ENCODE results near the gene TEX26.

TEX26 gene

GRCh38 chr13:31015199-31015598 lies 82.7 kb downstream of the TEX26 start:
- Histone ChIP-seq H3K4me2 (ENCODE audit: low read depth, low read length, poor library complexity, severe bottlenecking) (no peak overlapping the region), H3K27me3 (ENCODE audit: low read length) (no peaks in the 10 kb centered on the region), H3K4me3 (ENCODE audit: insufficient read depth, low read length, poor library complexity, severe bottlenecking) (no peak overlapping the region), H3K27ac (ENCODE audit: low read depth, low read length) (no peak overlapping the region), H3K79me2 (ENCODE audit: insufficient read depth, low read length) (no peaks in the 10 kb centered on the region), H3F3A (ENCODE audit: insufficient read depth) (no peaks in the 10 kb centered on the region), H3K9me2 (replicated peaks; ENCODE audit: insufficient read depth, low read length) (no peaks in the 10 kb centered on the region), H3K9me3 (ENCODE audit: insufficient read depth, low read length) (no peaks in the 10 kb centered on the region), H2AFZ (ENCODE audit: low read depth, low read length, severe bottlenecking) (no peak overlapping the region), H3K9ac (ENCODE audit: low read length) (no peak overlapping the region), H3K36me3 (ENCODE audit: low read length) (no peaks in the 10 kb centered on the region), H4K20me1 (ENCODE audit: low read depth, low read length) (no peaks in the 10 kb centered on the region)
- no peak for TF ChIP-seq EZH2phosphoT487 (conservative IDR thresholded peaks at IDR 0.05; ENCODE audit: low read length)
- no peak for TF ChIP-seq CTCF (IDR thresholded peaks at IDR 0.05; ENCODE audit: insufficient read depth, low read length, poor library complexity, severe bottlenecking)

- Histone ChIP-seq H3K9ac (ENCODE audit: low read length) (no peak overlapping the region), H3K79me2 (ENCODE audit: insufficient read depth, low read length) (no peaks in the 10 kb centered on the region), H3K4me3 (ENCODE audit: insufficient read depth, low read length, poor library complexity, severe bottlenecking) (no peak overlapping the region), H4K20me1 (ENCODE audit: low read depth, low read length) (no peaks in the 10 kb centered on the region), H3K27ac (ENCODE audit: low read depth, low read length) (no peak overlapping the region), H2AFZ (ENCODE audit: low read depth, low read length, severe bottlenecking) (no peak overlapping the region), H3K9me2 (replicated peaks; ENCODE audit: insufficient read depth, low read length) (no peaks in the 10 kb centered on the region), H3K4me2 (ENCODE audit: low read depth, low read length, poor library complexity, severe bottlenecking) (no peak overlapping the region), H3F3A (ENCODE audit: insufficient read depth) (no peaks in the 10 kb centered on the region), H3K36me3 (ENCODE audit: low read length) (no peaks in the 10 kb centered on the region), H3K9me3 (ENCODE audit: insufficient read depth, low read length) (no peaks in the 10 kb centered on the region), H3K27me3 (ENCODE audit: low read length) (no peaks in the 10 kb centered on the region)
- TF ChIP-seq CTCF (IDR thresholded peaks at IDR 0.05; ENCODE audit: insufficient read depth, low read length, poor library complexity, severe bottlenecking) (no peak), EZH2phosphoT487 (conservative IDR thresholded peaks at IDR 0.05; ENCODE audit: low read length) (no peak)
Measured at GRCh38 chr13:31016342-31017325, 84.2 kb downstream of the TEX26 start.

GRCh38 chr13:31018511-31018910 lies 86.1 kb downstream of the TEX26 start:
- Histone ChIP-seq H3K4me2 (ENCODE audit: low read depth, low read length, poor library complexity, severe bottlenecking) (no peak overlapping the region), H2AFZ (ENCODE audit: low read depth, low read length, severe bottlenecking) (no peak overlapping the region), H4K20me1 (ENCODE audit: low read depth, low read length) (no peaks in the 10 kb centered on the region), H3K36me3 (ENCODE audit: low read length) (no peaks in the 10 kb centered on the region), H3K9me2 (replicated peaks; ENCODE audit: insufficient read depth, low read length) (no peaks in the 10 kb centered on the region), H3K9ac (ENCODE audit: low read length) (no peak overlapping the region), H3K27ac (ENCODE audit: low read depth, low read length) (no peak overlapping the region), H3F3A (ENCODE audit: insufficient read depth) (no peaks in the 10 kb centered on the region), H3K9me3 (ENCODE audit: insufficient read depth, low read length) (no peaks in the 10 kb centered on the region), H3K27me3 (ENCODE audit: low read length) (no peaks in the 10 kb centered on the region), H3K79me2 (ENCODE audit: insufficient read depth, low read length) (no peaks in the 10 kb centered on the region), H3K4me3 (ENCODE audit: insufficient read depth, low read length, poor library complexity, severe bottlenecking) (no peak overlapping the region)
- TF ChIP-seq CTCF (IDR thresholded peaks at IDR 0.05; ENCODE audit: insufficient read depth, low read length, poor library complexity, severe bottlenecking) (no peak), EZH2phosphoT487 (conservative IDR thresholded peaks at IDR 0.05; ENCODE audit: low read length) (no peak)
